CD4-positive, alpha-beta T cell (primary cell): ENCODE measurements around the gene PIGK. TPM values are rescaled to one million over a fixed set of nuclear protein-coding genes. Genes with fewer than 3 reads are reported as not detected.

Experiments used
- ATAC-seq: fragments of 200-7000 bp; cut with Tn5 transposase; one replicate; pipeline ENCODE4 v1.10.0; 2022; ENCODE audit warnings: mild to moderate bottlenecking; ENCODE audit not compliant: poor library complexity
- CTCF ChIA-PET: fragments of 350-600 bp; sonication (Branson Sonifier 250); formaldehyde crosslinking; loops from one replicate; lab custom pipeline; 2021; ENCODE audit warnings: antibody characterized with exemption, inconsistent platforms; lab: Charles Lee
- POLR2A ChIA-PET: fragments of 350-600 bp; sonication (Branson Sonifier 250); formaldehyde crosslinking; loops from one replicate; lab custom pipeline; 2021; ENCODE audit warnings: antibody characterized with exemption, inconsistent platforms; lab: Charles Lee
- DNase-seq, 14 experiments: peaks; one replicate each; pipeline ENCODE4 v3.0.0-alpha.2; 2013 to 2020; ENCODE audit warnings: mixed read lengths in 2 of 14
- H3K27ac ChIP-seq, 2 donors: one replicate each; pipeline versions ENCODE4 v1.5.1 to v1.7.0; 2013; ENCODE audit warnings: low read length in 2 of 2, low read depth in 1 of 2, mild to moderate bottlenecking in 1 of 2
- H3K27me3 ChIP-seq, 2 experiments: 1 replicate in 1 of 2; 2 replicates in 1 of 2; pipeline versions ENCODE4 v1.6.1 to v1.7.0; 2013; ENCODE audit warnings: low read length in 2 of 2, control low read depth in 1 of 2, mild to moderate bottlenecking in 1 of 2, moderate library complexity in 1 of 2; ENCODE audit not compliant: insufficient read depth in 2 of 2, control insufficient read depth in 1 of 2
- H3K36me3 ChIP-seq: one replicate; pipeline ENCODE4 v1.6.1; 2013; ENCODE audit warnings: low read length, control low read depth; ENCODE audit not compliant: insufficient read depth
- H3K4me1 ChIP-seq: one replicate; pipeline ENCODE4 v1.6.1; 2013; ENCODE audit warnings: low read length, control low read depth; ENCODE audit not compliant: insufficient read depth
- H3K4me3 ChIP-seq: one replicate; pipeline ENCODE4 v1.5.1; 2013; ENCODE audit warnings: mild to moderate bottlenecking, low read length, moderate library complexity
- H3K9me3 ChIP-seq, 2 experiments: 1 replicate in 1 of 2; 2 replicates in 1 of 2; pipeline versions ENCODE4 v1.6.1 to v1.7.0; 2013; ENCODE audit warnings: low read length in 2 of 2, mild to moderate bottlenecking in 2 of 2, control low read depth in 1 of 2, moderate library complexity in 1 of 2; ENCODE audit not compliant: control insufficient read depth in 1 of 2, insufficient read depth in 1 of 2
- H3K27ac Mint-ChIP-seq: one replicate; pipeline ENCODE4 v1.8.0; 2020; ENCODE audit warnings: mixed read lengths
- H3K27me3 Mint-ChIP-seq: one replicate; pipeline ENCODE4 v1.8.0; 2021; ENCODE audit warnings: mixed read lengths
- H3K36me3 Mint-ChIP-seq: one replicate; pipeline ENCODE4 v1.8.0; 2021; ENCODE audit warnings: low read depth, mixed read lengths
- H3K4me1 Mint-ChIP-seq: one replicate; pipeline ENCODE4 v1.8.0; 2021; ENCODE audit warnings: low read depth, mixed read lengths
- H3K4me3 Mint-ChIP-seq: one replicate; pipeline ENCODE4 v1.8.0; 2020; ENCODE audit warnings: mild to moderate bottlenecking, mixed read lengths
- H3K9me3 Mint-ChIP-seq: one replicate; pipeline ENCODE4 v1.8.0; 2020; ENCODE audit warnings: mixed read lengths
- CTCF ChIP-seq: fragments of 200-600 bp; IDR thresholded peaks from one replicate; pipeline ENCODE4 v1.8.0; 2022; ENCODE audit warnings: antibody characterized with exemption, mild to moderate bottlenecking
- intact Hi-C, 2 experiments: fragments of 100-400 bp; cut with DNase I in 1 of 2; cut with micrococcal nuclease in 1 of 2; formaldehyde crosslinking; loops; one replicate each; pipeline versions ENCODE4 v1.15.1 to v1.9.0; 2023 to 2025; cut with DNase I, micrococcal nuclease
- total RNA-seq, 174 experiments: library from RNA in 2 of 174; stranded (reverse) in 2 of 174; gene quantifications; one replicate each; pipeline ENCODE4 v1.2.3 and lab custom pipeline; 2021 to 2026

PIGK gene
- total RNA-seq, 2 experiments from 2014 or later = 10.1 to 10.3 TPM

DNA sequence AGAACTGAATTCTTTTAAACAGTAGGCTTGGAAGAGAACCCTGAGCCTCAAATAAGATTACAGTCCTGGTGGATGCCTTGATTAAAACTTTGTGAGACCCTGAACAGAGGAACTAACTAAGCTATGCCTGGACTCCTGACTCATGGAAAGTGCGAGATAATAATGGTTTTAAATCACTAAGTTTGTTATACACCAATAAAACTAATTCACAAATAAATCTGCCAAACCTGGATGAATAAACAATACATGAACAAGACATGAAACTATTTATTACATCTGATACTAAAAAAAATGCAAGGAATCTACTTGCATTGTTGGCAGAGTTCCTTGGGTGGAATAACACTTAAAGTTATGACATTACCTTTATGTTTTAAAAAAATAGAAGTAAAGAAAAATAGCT lies 118.4 kb downstream of the PIGK start:
- Mint-ChIP-seq H3K36me3 (peaks cover 39% of the 10 kb centered on the region), H3K4me3 (no peak overlapping the region), H3K27me3 (no peaks in the 10 kb centered on the region), H3K4me1 (no peaks in the 10 kb centered on the region), H3K9me3 (peaks cover 2% of the 10 kb centered on the region), H3K27ac (no peak overlapping the region)
- Histone ChIP-seq H3K36me3 (no peaks in the 10 kb centered on the region), H3K27ac (no peak overlapping the region), H3K27me3 (no peaks in the 10 kb centered on the region), H3K9me3 (no peaks in the 10 kb centered on the region), H3K4me3 (no peak overlapping the region), H3K4me1 (no peaks in the 10 kb centered on the region)
- CTCF ChIA-PET = no interaction called here
- POLR2A ChIA-PET = no interaction called here
- DNase-seq (no peak), ATAC-seq (no peak)
- intact Hi-C loops = no loop called here
- TF ChIP-seq CTCF = no peak

GRCh38 chr1:77096496-77097255 lies 122.6 kb downstream of the PIGK start:
- H3K4me3 Mint-ChIP-seq = no peak overlapping the region
- no peak overlapping the region for H3K27ac ChIP-seq
- H3K9me3 Mint-ChIP-seq = peaks cover 2% of the 10 kb centered on the region
- H3K36me3 ChIP-seq = no peaks in the 10 kb centered on the region
- peaks cover 19% of the 10 kb centered on the region for H3K36me3 Mint-ChIP-seq
- no peak overlapping the region for H3K27ac Mint-ChIP-seq
- H3K4me1 ChIP-seq = no peaks in the 10 kb centered on the region
- H3K4me3 ChIP-seq = no peak overlapping the region
- intact Hi-C loops = no loop called here
- ChIA-PET CTCF (interaction anchor here (0.6 kb wide), 2 partner anchors 175 to 276 kb away, joined by 3 read pairs; no protein-coding TSS in a partner anchor), POLR2A (no interaction called here)
- H3K27me3 ChIP-seq = no peaks in the 10 kb centered on the region
- H3K4me1 Mint-ChIP-seq = no peaks in the 10 kb centered on the region
- H3K9me3 ChIP-seq = no peaks in the 10 kb centered on the region
- ATAC-seq (no peak), DNase-seq (no peak)
- no peaks in the 10 kb centered on the region for H3K27me3 Mint-ChIP-seq
- no peak for TF ChIP-seq CTCF

GRCh38 chr1:77095236-77095635 lies 124.0 kb downstream of the PIGK start:
- no peak for ATAC-seq
- Mint-ChIP-seq H3K4me1 (no peaks in the 10 kb centered on the region), H3K9me3 (peaks cover 2% of the 10 kb centered on the region), H3K27ac (no peak overlapping the region), H3K4me3 (no peak overlapping the region), H3K36me3 (peaks cover 21% of the 10 kb centered on the region), H3K27me3 (no peaks in the 10 kb centered on the region)
- TF ChIP-seq CTCF = no peak
- Histone ChIP-seq H3K27me3 (no peaks in the 10 kb centered on the region), H3K27ac (no peak overlapping the region), H3K36me3 (no peaks in the 10 kb centered on the region), H3K4me3 (no peak overlapping the region), H3K4me1 (no peaks in the 10 kb centered on the region), H3K9me3 (no peaks in the 10 kb centered on the region)
- ChIA-PET POLR2A (no interaction called here), CTCF (interaction anchor here (0.8 kb wide), 1 partner anchor 10 kb away, joined by 3 read pairs; no protein-coding TSS in a partner anchor)
- intact Hi-C loops = no loop called here
- no peak for DNase-seq
